CD4-positive, alpha-beta T cell treated with Interleukin-17A for 1 hour (primary cell): ENCODE results near the gene TP53BP2.
"Not testable (repeated sequence)": the region's sequence is repeated elsewhere in the genome, so short reads cannot be mapped to it uniquely, and the experiment has no call there.

ENCODE experiments used
- DNase-seq: peaks from one replicate; pipeline ENCODE4 v3.0.0-alpha.2; 2020

Gene TP53BP2

GRCh38 chr1:223738465-223739365 lies 107.0 kb downstream of the TP53BP2 start:
- no peak for DNase-seq

GRCh38 chr1:223737342-223737741 lies 108.4 kb downstream of the TP53BP2 start:
- DNase-seq, result no peak

GRCh38 chr1:223736638-223737037 lies 109.1 kb downstream of the TP53BP2 start:
- not testable (repeated sequence) for DNase-seq

GRCh38 chr1:223733898-223734852 lies 111.6 kb downstream of the TP53BP2 start:
- no peak for DNase-seq

- DNase-seq, result no peak
Measured at GRCh38 chr1:223732993-223733798, 112.6 kb downstream of the TP53BP2 start.

- DNase-seq, result no peak
Measured at GRCh38 chr1:223731133-223731770, 114.5 kb downstream of the TP53BP2 start.

GRCh38 chr1:223730479-223731132 lies 115.1 kb downstream of the TP53BP2 start:
- DNase-seq, result no peak

GRCh38 chr1:223729906-223730305 lies 115.8 kb downstream of the TP53BP2 start:
- no peak for DNase-seq
